ENCODE data around the gene ANKRD23. TPM values are rescaled to one million over a fixed set of nuclear protein-coding genes. Genes with fewer than 3 reads are reported as not detected.

The ANKRD23 gene
- total RNA-seq, 2 experiments from 2014 or later: 6.5 to 6.7 TPM

GRCh38 chr2:96846825-96847224 is 3.0 kb upstream of the ANKRD23 start:
- POLR2A ChIA-PET: interaction anchor here (0.7 kb wide), 1 partner anchor 287 kb away, joined by 3 read pairs; no protein-coding TSS in a partner anchor
- no TSS peak for BruUV-seq (replicated peaks)

GRCh38 chr2:96844405-96844808 is 586 bp upstream of the ANKRD23 start:
- Histone ChIP-seq H4K20me1 (ENCODE audit: insufficient read depth, low read length) (no peaks in the 10 kb centered on the region), H3K36me3 (ENCODE audit: insufficient read depth, low read length) (peaks cover 15% of the 10 kb centered on the region), H3K4me1 (ENCODE audit: insufficient read depth, low read length, poor library complexity, severe bottlenecking) (peaks cover 3% of the 10 kb centered on the region), H2AFZ (ENCODE audit: low read length) (no peak overlapping the region), H3K4me2 (ENCODE audit: low read length) (no peak overlapping the region), H3K79me2 (ENCODE audit: insufficient read depth, low read depth, low read length) (no peaks in the 10 kb centered on the region), H3K9me3 (ENCODE audit: low read length) (no peaks in the 10 kb centered on the region), H3K27ac (ENCODE audit: low read depth, low read length, poor library complexity, severe bottlenecking) (no peak overlapping the region), H3K4me3 (ENCODE audit: low read depth, low read length, poor library complexity, severe bottlenecking) (no peak overlapping the region), H3K9me2 (ENCODE audit: insufficient read depth, low read length) (no peaks in the 10 kb centered on the region)
- intact Hi-C loops (cut with micrococcal nuclease; ENCODE audit: unreplicated experiment): no loop called here
- TF ChIP-seq EZH2phosphoT487 (IDR thresholded peaks at IDR 0.05; ENCODE audit: borderline replicate concordance, low read depth, low read length) (no peak), CTCF (conservative IDR thresholded peaks at IDR 0.05; ENCODE audit: low read length) (no peak)
- no peak for DNase-seq (ENCODE audit: low spot score)
- ChIA-PET CTCF (ENCODE audit: unreplicated experiment) (no interaction called here), POLR2A (no interaction called here)
- no TSS peak for BruUV-seq (replicated peaks)

More at GRCh38 chr2:96846825-96847224, 3.0 kb upstream of the ANKRD23 start:
- CTCF ChIA-PET (ENCODE audit: unreplicated experiment): no interaction called here
- no peak for DNase-seq (ENCODE audit: low spot score)
- Histone ChIP-seq H2AFZ (ENCODE audit: low read length) (no peak overlapping the region), H3K4me3 (ENCODE audit: low read depth, low read length, poor library complexity, severe bottlenecking) (no peak overlapping the region), H3K9me2 (ENCODE audit: insufficient read depth, low read length) (no peaks in the 10 kb centered on the region), H3K4me1 (ENCODE audit: insufficient read depth, low read length, poor library complexity, severe bottlenecking) (no peaks in the 10 kb centered on the region), H3K27ac (ENCODE audit: low read depth, low read length, poor library complexity, severe bottlenecking) (no peak overlapping the region), H3K9me3 (ENCODE audit: low read length) (no peaks in the 10 kb centered on the region), H3K36me3 (ENCODE audit: insufficient read depth, low read length) (peaks cover 34% of the 10 kb centered on the region), H3K4me2 (ENCODE audit: low read length) (no peak overlapping the region), H4K20me1 (ENCODE audit: insufficient read depth, low read length) (no peaks in the 10 kb centered on the region), H3K79me2 (ENCODE audit: insufficient read depth, low read depth, low read length) (no peaks in the 10 kb centered on the region)
- TF ChIP-seq CTCF (conservative IDR thresholded peaks at IDR 0.05; ENCODE audit: low read length) (no peak), EZH2phosphoT487 (IDR thresholded peaks at IDR 0.05; ENCODE audit: borderline replicate concordance, low read depth, low read length) (no peak)
- intact Hi-C loops (cut with micrococcal nuclease; ENCODE audit: unreplicated experiment): no loop called here

GRCh38 chr2:96842600-96842999 is 1.2 kb downstream of the ANKRD23 start:
- BruUV-seq (replicated peaks): no TSS peak
- H3K36me3 ChIP-seq (ENCODE audit: insufficient read depth, low read length): peaks cover 7% of the 10 kb centered on the region; the same call in 1 of the 2 replicates
- no peak overlapping the region for H3K4me2 ChIP-seq (ENCODE audit: low read length)
- no peaks in the 10 kb centered on the region for H4K20me1 ChIP-seq (ENCODE audit: insufficient read depth, low read length)
- H3K9me3 ChIP-seq (ENCODE audit: low read length): no peaks in the 10 kb centered on the region
- no peaks in the 10 kb centered on the region for H3K9me2 ChIP-seq (ENCODE audit: insufficient read depth, low read length)
- H3K4me3 ChIP-seq (ENCODE audit: low read depth, low read length, poor library complexity, severe bottlenecking): no peak overlapping the region
- TF ChIP-seq CTCF (conservative IDR thresholded peaks at IDR 0.05; ENCODE audit: low read length) (no peak), EZH2phosphoT487 (IDR thresholded peaks at IDR 0.05; ENCODE audit: borderline replicate concordance, low read depth, low read length) (no peak)
- intact Hi-C loops (cut with micrococcal nuclease; ENCODE audit: unreplicated experiment): no loop called here
- no peak overlapping the region for H2AFZ ChIP-seq (ENCODE audit: low read length)
- peaks cover 10% of the 10 kb centered on the region for H3K4me1 ChIP-seq (ENCODE audit: insufficient read depth, low read length, poor library complexity, severe bottlenecking)
- ChIA-PET POLR2A (interaction anchor here (0.6 to 0.7 kb wide), 3 partner anchors 21 to 157 kb away, joined by 3 to 5 read pairs (median 3); no protein-coding TSS in a partner anchor), CTCF (ENCODE audit: unreplicated experiment) (no interaction called here)
- no peak overlapping the region for H3K27ac ChIP-seq (ENCODE audit: low read depth, low read length, poor library complexity, severe bottlenecking)
- no peak for DNase-seq (ENCODE audit: low spot score)
- H3K79me2 ChIP-seq (ENCODE audit: insufficient read depth, low read depth, low read length): no peaks in the 10 kb centered on the region

Measured in OCI-LY7 (cell line).